Omental fat pad (tissue), 4 donors: ENCODE measurements around the gene RRBP1. TPM values are rescaled to one million over a fixed set of nuclear protein-coding genes. Genes with fewer than 3 reads are reported as not detected.

Source experiments
- total RNA-seq, 4 donors: library from RNA; depleted of rRNA; stranded (reverse); fragments of >200 nt; gene quantifications; one replicate each; pipeline ENCODE4 v1.1.0, GENCODE V29; 2016

The RRBP1 gene
- total RNA-seq, 4 donors from 2014 or later: 67.9 to 142 (median 87.2) TPM

Other genes starting within 250 kb of the RRBP1 start
- 1 to 10 TPM in 2 of 4 donors, under 1 TPM in 2; 0.38 to 2.0 (median 0.98) TPM for gene BFSP1, start 150.9 kb downstream of the RRBP1 start, total RNA-seq
- gene DSTN, start 112.2 kb downstream of the RRBP1 start, total RNA-seq: 100 to 1,000 TPM; 147 to 228 (median 170) TPM
- not detected for gene BANF2, start 17.7 kb upstream of the RRBP1 start, total RNA-seq